Activated T-helper 1 cell treated with Interleukin-2 at 50 U/mL for 16 hours (primary cell): ENCODE results near the gene CLIC4.

Source experiments
- DNase-seq: peaks from one replicate; pipeline ENCODE4 v3.0.0-alpha.2; 2020; ENCODE audit warnings: low read depth

The CLIC4 gene

DNA sequence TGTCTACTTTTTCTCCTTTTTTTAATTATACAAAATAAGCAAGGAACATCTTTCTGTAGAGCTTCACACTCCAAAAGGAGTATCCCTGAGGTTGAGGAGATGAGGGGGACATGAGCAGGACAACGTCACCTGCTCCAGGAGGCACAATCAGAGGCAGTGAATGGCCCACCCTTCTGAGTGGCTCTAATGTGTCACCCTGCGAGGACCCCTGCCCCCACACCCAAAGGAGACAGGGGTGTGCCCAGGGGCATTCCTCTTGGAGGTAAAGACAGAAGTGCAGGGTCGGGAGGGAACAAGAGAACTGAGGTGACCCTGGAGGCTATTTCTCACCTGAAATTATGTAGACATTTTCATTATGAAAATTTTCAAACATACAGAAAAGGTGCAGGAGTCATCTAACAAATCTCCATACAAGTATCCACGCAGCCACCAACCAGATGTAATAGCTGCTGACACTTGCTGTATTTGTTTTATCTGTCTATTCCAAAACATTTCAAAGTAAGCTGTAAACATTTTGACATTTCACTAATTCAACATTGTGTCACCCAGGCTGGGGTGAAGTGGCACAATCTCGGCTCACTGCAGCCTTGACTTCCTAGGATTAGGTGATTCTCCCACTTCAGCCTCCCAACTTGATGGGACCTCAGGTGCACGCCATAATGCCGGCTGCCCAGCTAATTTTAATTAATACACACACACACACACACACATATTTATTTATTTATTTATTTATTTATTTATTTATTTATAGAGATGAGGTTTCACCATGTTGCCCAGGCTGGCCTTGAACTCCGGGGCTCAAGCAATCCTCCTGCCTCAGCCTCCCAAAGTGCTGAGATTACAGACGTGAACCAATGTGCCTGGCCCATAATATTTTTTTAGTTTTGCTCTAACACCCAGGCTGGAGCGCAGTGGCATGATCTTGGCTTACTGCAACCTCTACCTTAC, 114.1 kb downstream of the CLIC4 start:
- DNase-seq, result no peak

DNA sequence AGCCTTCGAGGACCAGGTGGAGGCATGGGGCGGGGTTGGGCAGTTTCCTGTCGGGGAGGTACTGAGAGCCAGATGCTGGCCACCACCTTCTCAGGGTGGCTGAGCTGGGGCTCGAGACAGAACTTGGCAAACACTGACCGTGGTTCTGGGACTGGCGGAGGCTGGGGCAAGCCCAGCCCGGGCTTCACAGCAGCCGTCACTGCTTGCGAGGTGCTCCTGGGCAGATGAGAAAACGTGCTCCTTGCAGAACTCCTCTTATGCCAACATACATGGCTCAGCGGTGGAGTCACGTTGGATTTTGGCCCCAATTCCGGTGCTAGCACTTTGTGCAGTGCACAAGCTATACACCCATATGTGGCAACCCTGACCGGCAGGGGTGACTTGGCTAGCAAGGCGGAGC, 115.6 kb downstream of the CLIC4 start:
- DNase-seq, result no peak

DNA sequence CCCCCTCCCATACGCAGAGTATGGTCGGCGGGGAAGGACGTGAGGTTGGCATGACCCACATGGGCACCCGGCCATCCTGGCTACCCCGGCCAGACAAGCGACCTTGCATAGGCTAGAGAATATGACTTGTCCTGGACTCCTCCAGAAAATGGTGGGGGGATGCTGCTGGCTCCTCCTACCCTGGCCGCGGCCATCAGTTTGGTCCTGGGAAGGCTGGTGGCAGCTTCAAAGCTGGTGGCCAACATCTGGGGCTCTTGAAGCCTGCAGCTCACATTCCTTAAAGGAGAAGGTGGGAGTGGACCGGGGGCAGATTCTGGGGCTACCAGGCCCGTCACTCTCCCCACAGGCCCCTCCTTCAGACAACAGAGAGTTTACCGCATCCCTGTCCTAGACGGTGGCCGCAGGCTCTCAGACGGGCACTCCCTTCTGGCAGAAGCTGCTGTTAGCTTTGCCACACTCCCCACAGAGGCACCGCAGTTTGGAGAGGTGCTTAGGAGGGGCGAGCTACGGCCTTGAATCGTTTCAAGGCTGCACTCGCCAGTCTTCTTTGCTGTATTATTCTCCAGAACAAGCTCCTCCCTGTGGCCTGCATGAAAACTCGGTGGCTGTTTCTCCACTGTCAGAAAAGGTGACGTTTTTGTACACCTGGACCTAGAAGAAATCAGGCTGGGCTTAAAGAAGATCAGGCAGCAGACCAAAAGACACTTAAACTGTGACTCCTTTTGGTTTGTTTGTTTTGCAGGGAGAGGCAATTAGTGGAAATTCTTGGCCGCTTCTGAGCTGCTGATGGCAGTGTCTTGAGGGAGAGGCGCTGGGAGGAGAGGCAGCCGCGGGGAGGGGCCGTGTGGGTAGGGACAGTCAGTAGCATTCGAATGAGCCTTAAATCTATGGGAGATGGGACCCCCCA, 116.8 kb downstream of the CLIC4 start:
- DNase-seq, result no peak

DNA sequence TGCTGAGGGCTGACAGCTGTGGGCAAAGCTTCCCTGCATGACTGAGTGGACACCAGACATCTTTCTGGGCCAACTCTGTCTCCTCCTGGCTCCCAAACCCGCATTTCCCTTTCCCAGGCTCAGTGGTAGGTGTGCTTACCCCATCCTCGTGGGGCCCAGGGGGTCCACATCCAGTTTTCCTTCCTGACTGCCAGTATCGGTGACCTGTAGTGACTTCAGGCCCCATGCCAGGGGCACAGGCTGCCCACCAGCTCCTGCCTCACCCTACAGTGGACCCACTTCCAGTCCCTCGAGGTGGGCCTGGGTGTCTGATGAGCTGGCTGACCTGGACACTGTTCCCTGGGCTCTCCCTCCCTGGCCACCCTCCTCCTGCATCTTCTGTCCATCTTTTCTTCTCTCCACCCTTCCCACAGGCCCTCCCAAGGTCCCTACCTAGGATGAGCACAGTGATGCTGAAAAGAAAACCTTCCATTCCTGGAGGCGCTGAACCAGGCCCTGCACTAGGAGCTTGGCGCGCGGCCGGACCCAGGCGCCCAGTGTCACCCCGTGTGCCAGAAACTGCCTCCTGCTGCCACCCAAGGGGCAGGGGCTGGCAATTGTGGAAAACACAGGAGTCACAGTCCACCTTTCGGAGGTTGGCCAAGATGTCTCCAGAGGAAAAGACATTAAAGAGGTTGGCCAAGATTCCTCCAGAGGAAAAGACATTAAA, 117.7 kb downstream of the CLIC4 start:
- no peak for DNase-seq

DNA sequence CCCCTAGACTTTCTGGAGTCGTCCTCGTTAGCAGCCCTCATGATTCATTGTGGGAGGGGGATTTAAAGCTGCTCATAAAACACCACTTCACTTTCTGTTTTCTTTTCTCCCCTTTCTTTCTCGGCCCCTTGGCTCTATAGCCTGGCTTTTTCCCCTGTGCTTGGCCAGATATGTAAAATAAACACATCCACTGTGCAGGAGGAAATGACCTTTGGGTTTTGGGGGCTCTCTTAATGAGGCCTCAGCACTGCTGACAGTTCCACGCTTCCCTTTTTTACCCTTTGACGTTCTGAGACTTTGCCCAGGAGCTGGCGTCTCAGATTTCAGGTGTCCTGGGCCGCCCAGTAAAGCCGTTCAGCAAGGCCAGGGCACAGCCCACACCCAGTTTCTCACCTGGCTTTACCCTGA, 119.1 kb downstream of the CLIC4 start:
- DNase-seq, result no peak

DNA sequence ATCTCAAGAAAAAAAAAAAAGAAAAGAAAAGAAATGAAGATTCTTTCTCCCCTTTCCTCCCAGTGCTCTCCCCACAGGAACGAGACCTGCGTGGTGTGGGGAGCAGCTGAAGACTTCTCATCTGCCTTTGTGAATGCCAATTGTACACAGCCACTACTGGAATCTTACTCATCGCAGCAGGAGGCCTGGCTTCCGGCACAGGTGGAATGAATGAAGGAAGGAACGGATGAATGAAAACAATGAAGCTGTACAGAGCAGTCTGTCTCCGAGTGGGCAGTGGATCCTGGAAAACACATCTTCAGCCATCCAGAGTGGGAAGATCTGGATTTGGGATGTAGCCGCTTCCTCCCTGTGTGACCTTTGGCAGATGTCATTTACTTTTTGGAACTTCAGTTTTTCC, 119.9 kb downstream of the CLIC4 start:
- no peak for DNase-seq

DNA sequence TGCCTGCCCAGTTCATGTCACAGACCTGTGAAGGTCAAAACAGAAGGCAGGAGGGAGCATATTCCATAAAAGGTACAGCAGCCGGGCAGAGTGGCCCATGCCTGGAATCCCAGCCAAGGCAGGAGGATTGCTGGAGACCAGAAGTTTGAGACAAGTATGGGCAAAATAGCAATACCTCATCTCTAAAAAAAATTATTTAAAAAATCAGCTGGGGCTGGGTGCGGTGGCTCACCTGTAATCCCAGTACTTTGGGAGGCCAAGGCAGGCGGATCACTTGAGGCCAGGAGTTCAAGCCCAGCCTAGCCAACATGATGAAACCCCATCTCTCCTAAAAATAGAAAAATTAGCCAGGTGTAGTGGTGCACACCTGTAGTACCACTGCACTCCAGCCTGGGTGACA, 120.3 kb downstream of the CLIC4 start:
- DNase-seq, result no peak

DNA sequence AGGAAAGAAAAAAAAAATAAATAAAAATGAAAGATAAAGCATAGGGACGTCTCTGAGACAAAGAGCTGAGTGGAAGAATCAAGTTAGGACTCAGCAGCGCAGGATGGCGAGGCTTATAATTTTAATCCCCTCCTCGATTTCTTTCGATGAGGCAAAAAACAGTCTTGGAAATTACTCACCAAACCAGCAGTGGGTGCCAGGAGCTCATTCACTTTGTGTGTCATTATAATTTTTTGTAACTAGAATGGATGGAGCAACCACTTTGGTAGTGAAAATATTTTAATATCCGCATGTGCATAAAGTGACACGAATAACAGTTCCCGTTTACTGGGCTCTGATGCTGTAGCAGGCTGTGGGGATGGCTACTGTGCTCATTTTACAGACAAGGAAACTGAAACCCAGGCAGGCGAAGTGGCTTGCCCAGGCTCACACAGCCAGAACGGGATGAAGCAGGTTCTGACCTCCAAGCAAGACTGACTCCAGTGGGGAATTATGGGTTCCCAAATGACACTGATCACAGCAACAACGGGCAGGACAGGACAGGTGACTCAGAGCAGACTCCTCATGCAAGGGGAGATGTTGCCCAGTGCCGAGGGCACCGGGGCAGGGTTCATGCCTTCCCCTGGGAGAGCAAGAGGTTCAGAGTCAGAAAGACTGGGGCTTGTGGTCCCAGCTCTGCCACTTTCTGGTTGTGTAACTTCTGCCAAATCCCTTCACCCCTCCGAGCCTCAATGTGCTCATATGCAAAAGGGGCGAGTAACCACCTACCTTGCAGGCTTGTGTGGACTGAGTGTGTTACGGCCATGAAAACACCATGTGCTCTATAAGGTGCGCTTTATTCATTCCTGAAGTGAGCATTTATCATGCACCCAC, 121.2 kb downstream of the CLIC4 start:
- DNase-seq, result no peak

DNA sequence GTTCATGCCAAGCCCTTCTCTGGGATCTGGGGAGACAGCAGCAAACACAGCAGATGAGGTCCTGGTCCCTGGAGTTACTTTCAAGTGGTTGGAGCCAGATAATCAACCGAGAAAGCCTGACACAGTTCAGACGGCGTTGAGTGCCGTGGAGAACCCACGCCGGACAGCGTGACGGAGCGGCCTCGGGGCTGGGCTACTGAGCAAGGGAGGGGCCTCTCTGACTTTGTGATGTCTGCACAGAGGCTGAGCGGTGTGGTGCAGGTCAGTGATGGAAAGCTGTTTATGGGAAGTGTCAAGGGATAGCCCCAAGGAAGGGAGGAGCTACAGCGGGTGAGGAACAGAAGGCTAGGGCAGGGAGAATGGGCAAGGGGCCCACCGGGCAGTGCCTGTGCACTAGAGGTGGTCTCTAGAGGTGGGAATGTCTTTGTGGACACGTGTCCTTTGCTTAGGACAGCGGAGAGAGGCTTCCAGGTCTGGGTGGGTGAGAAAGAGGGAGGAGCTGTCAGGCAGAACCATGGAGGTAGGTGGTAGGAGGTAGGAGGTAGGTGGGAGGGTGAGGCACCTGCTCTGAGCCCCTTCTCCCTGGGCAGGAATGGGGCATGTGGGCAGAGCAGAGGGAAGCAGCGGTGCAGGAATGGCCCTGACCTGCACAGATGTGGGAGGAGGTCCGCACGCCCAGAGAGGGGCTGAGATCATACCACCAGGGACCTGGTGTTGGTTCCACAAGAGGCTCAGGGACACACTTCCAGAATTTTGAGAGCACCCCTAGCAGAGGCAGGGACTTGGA, 122.0 kb downstream of the CLIC4 start:
- DNase-seq, result no peak

DNA sequence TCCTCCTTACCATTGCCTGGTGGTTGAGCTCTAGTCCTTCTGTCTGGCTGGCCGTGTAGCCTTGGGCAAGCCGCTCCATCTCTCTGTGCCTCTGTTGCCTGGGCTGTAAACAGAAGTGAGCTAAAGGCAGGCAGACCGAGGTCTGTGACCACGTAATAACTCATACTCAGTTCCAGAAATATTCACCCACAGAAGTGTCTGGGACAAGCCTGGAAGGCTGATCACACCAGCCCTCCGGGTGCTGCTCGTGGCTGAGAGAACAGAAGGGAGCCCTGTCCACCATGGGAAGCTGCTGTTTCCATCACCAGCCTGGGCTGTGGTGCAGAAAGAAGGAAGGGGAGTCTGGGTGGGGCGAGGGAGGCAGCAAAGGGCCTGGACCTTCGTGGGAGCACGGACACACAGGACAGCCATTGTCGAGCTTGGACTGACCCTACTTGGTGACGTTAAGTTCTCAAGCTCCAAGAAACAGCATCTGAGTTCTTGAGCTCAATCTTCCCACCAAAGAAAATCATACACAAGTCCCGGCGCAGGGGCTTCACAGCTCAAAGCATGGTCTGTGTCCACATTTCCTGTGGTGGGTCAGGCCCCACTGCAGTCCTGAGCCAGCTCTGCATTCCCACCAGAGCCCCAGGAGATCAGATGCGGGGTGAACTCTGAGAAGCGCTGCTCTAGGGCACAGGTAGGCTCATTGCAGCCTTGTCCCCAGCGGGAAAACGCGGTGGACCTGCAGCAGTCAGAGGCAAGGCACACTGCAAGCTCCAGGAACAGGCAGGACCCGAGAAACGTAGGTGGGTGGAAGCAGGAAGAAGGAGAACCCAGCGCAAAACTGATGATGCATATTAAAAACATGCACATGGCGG, 123.0 kb downstream of the CLIC4 start:
- DNase-seq, result no peak

DNA sequence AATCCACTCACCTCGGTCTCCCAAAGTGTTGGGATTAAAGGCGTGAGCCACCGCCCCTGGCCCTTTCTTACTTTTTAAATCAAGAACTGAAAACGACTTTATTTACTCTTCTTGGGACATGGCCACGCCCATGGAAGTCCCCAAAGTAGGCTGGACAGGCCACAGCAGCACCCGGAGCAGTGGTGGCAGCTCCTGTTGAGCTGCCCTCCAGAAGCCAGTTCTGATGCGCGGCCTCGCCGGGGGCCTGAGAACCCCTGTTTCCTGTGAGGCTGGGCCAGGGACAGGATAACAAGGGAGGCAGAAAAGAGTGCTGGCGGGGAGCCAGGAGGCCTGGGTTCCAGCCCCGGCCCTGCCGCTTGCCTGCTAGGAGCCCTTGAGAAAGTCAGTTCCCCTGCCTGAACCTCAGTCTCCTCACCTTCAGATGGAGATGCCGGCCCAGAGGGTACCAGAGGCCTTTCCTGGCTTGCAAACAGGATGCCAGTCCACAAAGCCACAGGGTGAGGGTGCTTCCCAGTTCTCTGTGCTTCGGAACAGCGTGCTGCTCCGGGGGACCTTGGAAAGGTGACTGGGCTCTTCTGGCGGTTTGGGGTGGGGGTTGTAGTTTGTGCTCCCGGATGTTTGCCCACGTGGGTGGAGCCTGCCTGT, 125.4 kb downstream of the CLIC4 start:
- no peak for DNase-seq

DNA sequence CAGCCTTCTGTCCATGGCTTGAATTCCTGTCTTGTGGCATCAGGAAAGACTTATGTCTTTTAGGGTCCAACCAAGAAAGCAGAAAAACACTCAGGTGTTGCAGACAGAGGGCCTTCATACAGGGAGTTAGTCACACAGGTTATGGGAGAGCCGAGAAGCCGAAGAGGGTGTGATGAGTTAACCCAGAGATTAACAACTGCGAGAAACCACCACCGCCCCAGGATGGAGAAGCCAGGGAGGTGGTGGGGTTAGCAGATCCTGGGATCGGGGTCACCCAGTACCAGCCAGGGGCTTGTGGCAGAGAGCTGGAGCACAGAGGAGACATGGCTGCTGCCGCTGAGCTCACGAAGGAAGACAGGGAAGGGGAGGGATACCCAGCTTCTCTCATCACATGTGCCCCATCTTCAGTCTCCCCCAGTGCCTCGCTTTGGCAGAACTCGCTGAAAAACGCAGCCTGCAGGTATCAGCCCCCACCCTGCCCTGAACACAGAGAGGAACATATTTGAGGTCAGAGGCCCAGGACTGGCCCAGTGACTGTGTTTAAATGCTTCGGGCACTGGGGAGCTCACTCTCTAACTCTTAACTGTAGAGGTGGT, 126.2 kb downstream of the CLIC4 start:
- no peak for DNase-seq

DNA sequence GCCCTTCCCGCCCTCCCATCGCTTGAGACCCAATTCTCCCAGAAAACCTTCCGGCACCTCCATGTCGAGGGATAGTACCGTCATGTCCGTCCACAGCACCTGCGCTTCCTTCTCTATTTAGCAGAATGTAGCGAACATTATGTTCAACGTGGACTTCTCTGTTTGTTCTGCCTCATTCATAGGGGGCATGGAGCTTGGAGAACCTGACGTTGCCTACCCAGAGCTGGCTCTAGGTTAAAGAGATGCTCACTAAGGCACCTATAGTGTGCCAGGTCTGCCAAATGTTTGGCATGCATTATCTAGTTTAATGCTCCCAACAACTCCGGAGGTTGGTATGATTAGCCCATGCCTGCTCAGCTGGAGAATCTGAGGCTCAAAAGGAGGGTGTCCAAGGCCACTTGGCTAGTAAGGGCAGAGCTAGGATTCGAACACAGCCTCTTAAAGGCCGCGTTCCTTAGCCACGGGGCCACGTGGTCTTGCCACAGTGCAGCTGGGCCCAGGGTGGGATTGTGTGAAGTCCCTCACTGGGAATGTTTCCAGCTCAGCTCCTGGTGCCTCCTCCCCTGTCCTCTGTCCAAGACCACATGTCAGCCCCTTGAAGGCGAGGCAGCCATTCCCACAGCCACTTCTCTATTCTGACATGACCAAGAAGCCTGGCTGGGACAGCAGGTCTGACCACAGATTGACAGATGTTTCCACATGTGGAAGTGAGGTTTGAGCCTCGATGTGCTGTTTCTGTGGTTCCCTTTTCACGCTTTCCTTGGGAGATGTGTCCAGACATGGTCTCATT, 127.0 kb downstream of the CLIC4 start:
- DNase-seq, result no peak

DNA sequence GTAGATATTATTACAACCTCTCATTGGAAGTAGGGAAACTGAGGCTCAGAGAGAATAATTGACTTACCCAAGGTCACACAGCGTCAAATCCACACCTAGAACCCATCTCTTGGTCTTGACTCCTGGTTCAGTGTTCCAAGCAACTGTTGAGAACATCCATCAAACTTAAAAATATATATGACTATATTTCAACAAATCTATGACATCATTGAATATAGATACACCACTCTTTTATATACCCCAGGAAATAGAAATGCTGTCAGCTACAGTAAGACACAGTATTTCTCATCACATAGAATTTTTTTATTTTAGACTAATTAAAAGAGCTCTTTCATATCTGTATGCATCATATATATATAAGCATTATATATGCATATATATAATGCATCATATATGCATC, 127.9 kb downstream of the CLIC4 start:
- no peak for DNase-seq

DNA sequence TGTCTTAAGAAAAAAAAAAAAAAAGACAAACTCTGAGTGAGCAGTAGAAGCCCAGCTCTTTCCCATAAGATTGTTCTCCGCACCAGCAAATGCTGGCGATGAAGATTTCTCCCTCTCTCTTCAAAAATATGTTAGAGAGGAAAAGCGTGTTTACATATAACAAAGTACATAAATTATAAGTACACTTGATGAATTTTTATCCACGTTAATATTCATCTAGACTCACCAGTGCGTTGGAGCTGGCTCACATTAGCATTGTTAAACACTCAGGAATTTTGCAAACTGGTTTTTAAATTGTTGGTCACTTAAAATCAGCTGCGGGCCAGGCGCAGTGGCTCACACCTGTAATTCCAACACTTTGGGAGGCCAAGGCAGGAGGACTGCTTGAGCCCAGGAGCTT, 128.8 kb downstream of the CLIC4 start:
- DNase-seq, result no peak

DNA sequence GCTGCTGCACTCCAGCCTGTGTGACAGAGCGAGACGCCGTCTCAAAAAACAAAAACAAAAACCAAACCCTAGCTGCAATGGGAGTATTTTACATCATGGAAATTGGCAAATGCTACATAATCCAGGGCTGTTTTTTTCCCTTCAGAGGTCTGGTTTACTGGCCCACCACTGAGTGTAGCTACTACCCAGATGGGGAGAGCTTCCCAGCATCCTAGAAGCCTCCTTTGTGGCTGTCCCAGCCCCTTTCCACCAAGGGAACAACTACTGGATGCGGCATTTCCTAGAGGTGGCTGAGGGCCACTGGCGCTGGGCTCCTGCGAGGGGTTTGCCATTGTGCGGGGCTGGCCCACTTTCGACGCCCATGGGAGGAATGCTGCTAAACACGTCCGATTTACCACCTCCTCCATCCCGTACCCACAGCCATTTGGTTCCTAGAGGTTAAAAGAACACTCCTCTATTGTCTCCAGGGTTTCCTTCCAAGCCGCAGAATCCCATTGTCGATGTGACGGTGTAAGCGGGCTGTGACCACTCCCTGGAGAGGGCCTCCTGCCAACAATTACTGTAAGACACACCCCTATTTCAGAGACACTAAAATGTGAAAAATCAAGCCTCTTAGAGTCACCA, 129.5 kb downstream of the CLIC4 start:
- DNase-seq, result no peak

DNA sequence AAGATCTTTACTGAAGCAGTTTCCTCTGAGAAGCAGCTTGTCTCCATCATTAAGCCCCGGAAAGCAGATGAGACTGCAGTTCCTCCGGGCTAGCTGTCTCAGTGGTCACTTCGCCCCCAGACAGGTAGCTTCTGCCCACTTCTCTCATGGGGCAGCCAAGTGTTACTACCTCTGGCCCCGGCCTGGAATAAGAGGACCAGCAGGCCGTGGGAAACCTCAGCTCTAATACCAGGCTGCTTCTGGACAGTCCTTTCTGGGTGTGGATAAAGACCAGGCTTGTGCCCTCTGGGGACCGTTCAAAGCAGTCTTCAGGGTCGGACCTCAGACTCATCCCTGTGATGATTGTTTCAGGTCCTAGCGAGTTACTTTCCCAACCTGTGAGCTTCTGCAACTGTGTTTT, 130.0 kb downstream of the CLIC4 start:
- DNase-seq, result no peak
